Endothelial cell of umbilical vein (primary cell): ENCODE results near the gene LRRC10B. TPM values are rescaled to one million over a fixed set of nuclear protein-coding genes. Genes with fewer than 3 reads are reported as not detected.

Experiments
- BruUV-seq: library from RNA; stranded (reverse); fragments of 400-500 nt; replicated peaks from 2 replicates; lab custom pipeline; 2021; lab: Mats Ljungman, UMichigan
- CTCF ChIA-PET: fragments of 300-600, 350-600 bp; sonication (Branson Sonifier 250); formaldehyde crosslinking; loops from one replicate; lab custom pipeline; 2021; ENCODE audit warnings: antibody characterized with exemption, inconsistent platforms; lab: Charles Lee
- POLR2A ChIA-PET: fragments of 300-600, 350-600 bp; sonication (Branson Sonifier 250); formaldehyde crosslinking; loops from one replicate; lab custom pipeline; 2021; ENCODE audit warnings: antibody characterized with exemption, inconsistent platforms; lab: Charles Lee
- DNase-seq: peaks from one replicate; pipeline ENCODE4 v3.0.0-alpha.2; 2011; ENCODE audit warnings: low read depth, low spot score
- FAIRE-seq: peaks from 2 replicates; lab custom pipeline; 2011; peaks lifted over from hg19 to GRCh38; lab: Jason Lieb, UNC
- H2AFZ ChIP-seq: 2 replicates; pipeline ENCODE4 v1.6.0; 2012; ENCODE audit warnings: low read depth, low read length, control low read depth, inconsistent platforms
- H3K27ac ChIP-seq: 2 replicates; pipeline ENCODE4 v1.5.1; 2011; ENCODE audit warnings: low read depth, mild to moderate bottlenecking, control low read depth, low read length, moderate library complexity; ENCODE audit not compliant: insufficient read depth
- H3K27me3 ChIP-seq, 2 experiments: 2 replicates each; pipeline versions ENCODE4 v1.6.0 to v1.6.1; 2011; ENCODE audit warnings: low read length in 2 of 2, mixed read lengths in 1 of 2; ENCODE audit not compliant: control insufficient read depth in 2 of 2, insufficient read depth in 2 of 2
- H3K36me3 ChIP-seq, 2 experiments: 2 replicates in 1 of 2; 3 replicates in 1 of 2; pipeline ENCODE4 v1.5.1; 2011; ENCODE audit warnings: low read length in 2 of 2, mild to moderate bottlenecking in 1 of 2, moderate library complexity in 1 of 2; ENCODE audit not compliant: control insufficient read depth in 2 of 2, insufficient read depth in 2 of 2; ENCODE audit errors: extremely low read depth in 1 of 2
- H3K4me1 ChIP-seq: 3 replicates; pipeline ENCODE4 v1.5.1; 2011; ENCODE audit warnings: mild to moderate bottlenecking, low read length; ENCODE audit not compliant: control insufficient read depth, insufficient read depth; ENCODE audit errors: extremely low read depth
- H3K4me2 ChIP-seq: 2 replicates; pipeline ENCODE4 v1.6.1; 2011; ENCODE audit warnings: low read length, control low read depth, mixed read lengths; ENCODE audit not compliant: insufficient read depth
- H3K4me3 ChIP-seq, 3 experiments: fragments of 200-600 bp in 1 of 3; sonication (generic), shearing (Covaris generic) in 1 of 3; replicated peaks in 1 of 3; 2 replicates each; pipeline ENCODE4 v1.5.1; 2011 to 2016; ENCODE audit warnings: control low read depth in 3 of 3, low read length in 3 of 3, mild to moderate bottlenecking in 2 of 3, inconsistent platforms in 1 of 3, low read depth in 1 of 3, moderate library complexity in 1 of 3; ENCODE audit not compliant: insufficient read depth in 1 of 3
- H3K79me2 ChIP-seq: 2 replicates; pipeline ENCODE4 v1.6.0; 2012; ENCODE audit warnings: low read length, inconsistent platforms; ENCODE audit not compliant: control insufficient read depth, insufficient read depth
- H3K9ac ChIP-seq: replicated peaks from 2 replicates; pipeline ENCODE3; 2011; ENCODE audit warnings: low read length, control low read depth; ENCODE audit not compliant: insufficient read depth; ENCODE audit errors: extremely low read depth
- H3K9me1 ChIP-seq: replicated peaks from 3 replicates; pipeline ENCODE4 v1.6.0; 2011; ENCODE audit warnings: mild to moderate bottlenecking, low read length; ENCODE audit not compliant: control insufficient read depth, insufficient read depth; ENCODE audit errors: extremely low read depth
- H3K9me3 ChIP-seq: replicated peaks from 2 replicates; pipeline ENCODE4 v1.5.1; 2012; ENCODE audit warnings: low read length, inconsistent platforms; ENCODE audit not compliant: control insufficient read depth, insufficient read depth
- H4K20me1 ChIP-seq: replicated peaks from 2 replicates; pipeline ENCODE3; 2011; ENCODE audit warnings: mild to moderate bottlenecking, low read length; ENCODE audit not compliant: control insufficient read depth, insufficient read depth; ENCODE audit errors: extremely low read depth
- CTCF ChIP-seq, 2 donors: IDR thresholded peaks; 1 replicate in 1 of 2; 2 replicates in 1 of 2; pipeline ENCODE4 v1.5.1; 2011; ENCODE audit warnings: low read length in 2 of 2, mild to moderate bottlenecking in 2 of 2, moderate library complexity in 2 of 2, control low read depth in 1 of 2, inconsistent platforms in 1 of 2, low read depth in 1 of 2; ENCODE audit not compliant: insufficient read depth in 1 of 2; ENCODE audit errors: extremely low read depth in 1 of 2
- EZH2 ChIP-seq: IDR thresholded peaks from 2 replicates; pipeline ENCODE4 v1.6.1; 2012; ENCODE audit warnings: borderline replicate concordance, low read depth, mild to moderate bottlenecking, moderate library complexity, low read length, inconsistent platforms; ENCODE audit not compliant: severe bottlenecking
- FOS ChIP-seq: IDR thresholded peaks from 2 replicates; pipeline ENCODE4 v1.6.1; 2011; ENCODE audit warnings: mild to moderate bottlenecking, low read length, moderate library complexity, borderline replicate concordance; ENCODE audit not compliant: insufficient read depth
- GATA2 ChIP-seq: IDR thresholded peaks from 2 replicates; pipeline ENCODE4 v1.7.0; 2011; ENCODE audit warnings: low read depth, mild to moderate bottlenecking, moderate library complexity, mixed read lengths, low read length; ENCODE audit not compliant: insufficient read length, insufficient read depth
- JUN ChIP-seq: IDR thresholded peaks from 2 replicates; pipeline ENCODE4 v1.6.1; 2011; ENCODE audit warnings: borderline replicate concordance, low read depth; ENCODE audit not compliant: insufficient read length, insufficient read depth
- MAX ChIP-seq: IDR thresholded peaks from 2 replicates; pipeline ENCODE4 v1.6.1; 2011; ENCODE audit not compliant: insufficient read depth, insufficient read length
- MYC ChIP-seq: IDR thresholded peaks from one replicate; pipeline ENCODE4 v1.6.1; 2011; ENCODE audit warnings: mild to moderate bottlenecking, low read depth, low read length
- POLR2A ChIP-seq: IDR thresholded peaks from 2 replicates; pipeline ENCODE4 v1.6.1; 2012; ENCODE audit warnings: low read depth, mild to moderate bottlenecking, control low read depth, low read length
- POLR2AphosphoS5 ChIP-seq: IDR thresholded peaks from 2 replicates; pipeline ENCODE4 v1.6.1; 2012; ENCODE audit warnings: low read depth, mild to moderate bottlenecking, control low read depth, low read length, moderate library complexity; ENCODE audit not compliant: insufficient read depth
- dilution Hi-C: fragments of 300-500 bp; cut with MboI; formaldehyde crosslinking; loops from one replicate; pipeline ENCODE4 v1.15.0; 2019; ENCODE audit warnings: low sequenced_read_pairs; ENCODE audit not compliant: extremely low pct_ligation_motif_present
- intact Hi-C: fragments of 100-400 bp; cut with micrococcal nuclease; formaldehyde crosslinking; loops from one replicate; pipeline ENCODE4 v1.10.0; 2022
- polyA plus RNA-seq, 4 experiments: library from polyadenylated mRNA; depleted of rRNA in 3 of 4; stranded (reverse) in 3 of 4; unstranded in 1 of 4; fragments of >200 nt; gene quantifications; 2 replicates each; pipeline versions ENCODE4 v1.2.1 to v1.2.3, GENCODE V29; 2011 to 2012; ENCODE audit warnings: missing spikeins in 1 of 4
- total RNA-seq: library from RNA; stranded (reverse); gene quantifications from 2 replicates; pipeline ENCODE4 v1.2.3, GENCODE V29; 2021

LRRC10B gene
- total and polyA plus RNA-seq, 2 donors (not counting 3 experiments of a cell fraction or from before 2014, with no cell fraction given), result not detected

- H2AFZ ChIP-seq, result no peak overlapping the region
- H3K4me2 ChIP-seq, result no peak overlapping the region
- intact Hi-C loops, result no loop called here
- no peaks in the 10 kb centered on the region for H3K36me3 ChIP-seq
- no peaks in the 10 kb centered on the region for H3K4me1 ChIP-seq
- no peaks in the 10 kb centered on the region for H3K9me1 ChIP-seq
- DNase-seq (no peak), FAIRE-seq (no peak)
- H3K9me3 ChIP-seq, result no peaks in the 10 kb centered on the region
- TF ChIP-seq EZH2 (no peak), JUN (no peak), POLR2AphosphoS5 (no peak), GATA2 (no peak)
- H3K27me3 ChIP-seq, result no peaks in the 10 kb centered on the region
- H3K79me2 ChIP-seq, result no peaks in the 10 kb centered on the region
- no peaks in the 10 kb centered on the region for H4K20me1 ChIP-seq
- ChIA-PET CTCF (interaction anchor here (1.0 to 1.7 kb wide), 4 partner anchors 9 to 104 kb away, joined by 3 to 4 read pairs (median 4); no protein-coding TSS in a partner anchor), POLR2A (no interaction called here)
- no TSS peak for BruUV-seq
- dilution Hi-C loops, result no loop called here
- H3K27ac ChIP-seq, result no peak overlapping the region
- H3K4me3 ChIP-seq, result no peak overlapping the region
- no peak overlapping the region for H3K9ac ChIP-seq
These were observed 26.6 kb downstream of the LRRC10B start for GRCh38 chr11:61534933-61535839.

- H3K27me3 ChIP-seq, result no peaks in the 10 kb centered on the region
- H3K79me2 ChIP-seq, result no peaks in the 10 kb centered on the region
- no peaks in the 10 kb centered on the region for H3K36me3 ChIP-seq
- H3K9me1 ChIP-seq, result no peaks in the 10 kb centered on the region
- ChIA-PET CTCF (interaction anchor here (1.0 to 1.6 kb wide), 4 partner anchors 10 to 103 kb away, joined by 3 to 4 read pairs (median 4); no protein-coding TSS in a partner anchor), POLR2A (no interaction called here)
- H3K27ac ChIP-seq, result no peak overlapping the region
- intact Hi-C loops (no loop called here), dilution Hi-C loops (no loop called here)
- BruUV-seq, result no TSS peak
- no peaks in the 10 kb centered on the region for H3K9me3 ChIP-seq
- no peak overlapping the region for H2AFZ ChIP-seq
- H3K4me1 ChIP-seq, result no peaks in the 10 kb centered on the region
- DNase-seq (no peak), FAIRE-seq (no peak)
- no peak overlapping the region for H3K4me3 ChIP-seq
- H4K20me1 ChIP-seq, result no peaks in the 10 kb centered on the region
- no peak for TF ChIP-seq FOS
- no peak for TF ChIP-seq EZH2
- no peak for TF ChIP-seq CTCF (IDR thresholded peaks at IDR 0.05; ENCODE audit: extremely low read depth in 1 of 2, insufficient read depth in 1 of 2, low read depth in 1 of 2, low read length in 2 of 2)
- no peak for TF ChIP-seq GATA2
- TF ChIP-seq MYC, result no peak
- no peak for TF ChIP-seq MAX
- no peak for TF ChIP-seq POLR2AphosphoS5
- no peak for TF ChIP-seq JUN
- TF ChIP-seq POLR2A, result no peak
- no peak overlapping the region for H3K9ac ChIP-seq
- no peak overlapping the region for H3K4me2 ChIP-seq
These were observed 27.6 kb downstream of the LRRC10B start for GRCh38 chr11:61535998-61536675.
